T-helper 1 cell treated with Interleukin-12 subunit alpha and Interleukin-12 subunit beta and Interleukin-4 antibody, amounts not matched to agents 30 μg/mL and 1 μg/mL, for 36 hours (primary cell): ENCODE data around the gene SLAMF1.
"Not testable (repeated sequence)": the region's sequence is repeated elsewhere in the genome, so short reads cannot be mapped to it uniquely, and the experiment has no call there.

Source experiments
- H3K27ac Mint-ChIP-seq: one replicate; pipeline ENCODE4 v1.8.0; 2021; ENCODE audit warnings: mild to moderate bottlenecking, mixed read lengths
- H3K27me3 Mint-ChIP-seq: one replicate; pipeline ENCODE4 v1.8.0; 2021; ENCODE audit warnings: low read depth, mixed read lengths
- H3K36me3 Mint-ChIP-seq: one replicate; pipeline ENCODE4 v1.8.0; 2021; ENCODE audit warnings: low read depth, mixed read lengths
- H3K4me1 Mint-ChIP-seq: one replicate; pipeline ENCODE4 v1.8.0; 2021; ENCODE audit warnings: low read depth, mixed read lengths
- H3K4me3 Mint-ChIP-seq: one replicate; pipeline ENCODE4 v1.8.0; 2021; ENCODE audit warnings: mild to moderate bottlenecking, moderate library complexity, mixed read lengths
- H3K9me3 Mint-ChIP-seq: one replicate; pipeline ENCODE4 v1.8.0; 2021; ENCODE audit warnings: mixed read lengths

SLAMF1 gene

DNA sequence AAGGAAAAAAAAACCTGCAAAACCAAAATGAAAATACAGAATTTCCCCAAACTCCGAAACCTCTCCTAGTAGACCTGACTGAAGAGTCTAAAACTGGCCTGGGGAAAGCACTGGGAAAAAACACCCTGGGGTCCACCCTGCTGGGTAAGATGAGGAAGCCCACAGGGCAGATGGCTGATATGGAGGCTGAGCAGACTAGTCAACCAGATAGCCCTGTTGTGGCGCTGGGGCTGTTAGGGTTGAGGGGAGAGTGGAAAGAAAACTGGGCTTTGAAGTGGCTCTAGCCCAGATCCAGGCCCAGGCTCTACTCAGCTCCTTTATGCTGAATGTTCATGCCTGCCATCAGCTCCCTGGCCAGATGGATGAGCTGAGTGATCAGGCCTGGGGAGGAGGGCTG, 6.8 kb upstream of the SLAMF1 start:
- Mint-ChIP-seq H3K4me1 (peaks cover 67% of the 10 kb centered on the region), H3K9me3 (no peaks in the 10 kb centered on the region), H3K36me3 (peaks cover 23% of the 10 kb centered on the region), H3K27me3 (no peaks in the 10 kb centered on the region), H3K4me3 (no peak overlapping the region), H3K27ac (no peak overlapping the region)

- Mint-ChIP-seq H3K27me3 (no peaks in the 10 kb centered on the region), H3K27ac (peak overlapping the region; percentile 66), H3K9me3 (no peaks in the 10 kb centered on the region)
These were observed 6.2 kb upstream of the SLAMF1 start for GRCh38 chr1:160652924-160653619.

DNA sequence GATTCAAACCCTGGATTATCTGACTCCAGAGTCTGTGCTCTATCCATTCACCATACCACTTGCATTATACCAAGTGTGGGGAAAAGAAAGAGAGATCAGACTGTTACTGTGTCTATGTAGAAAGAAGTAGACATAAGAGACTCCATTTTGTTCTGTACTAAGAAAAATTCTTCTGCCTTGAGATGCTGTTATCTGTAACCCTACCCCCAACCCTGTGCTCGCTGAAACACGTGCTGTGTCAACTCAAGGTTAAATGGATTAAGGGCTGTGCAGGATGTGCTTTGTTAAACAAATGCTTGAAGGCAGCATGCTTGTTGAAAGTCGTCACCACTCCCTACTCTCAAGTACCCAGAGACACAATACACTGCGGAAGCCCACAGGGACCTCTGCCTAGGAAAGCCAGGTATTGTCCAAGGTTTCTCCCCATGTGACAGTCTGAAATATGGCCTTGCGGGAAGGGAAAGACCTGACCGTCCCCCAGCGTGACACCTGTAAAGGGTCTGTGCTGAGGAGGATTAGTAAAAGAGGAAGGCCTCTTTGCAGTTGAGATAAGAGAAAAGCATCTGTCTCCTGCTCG, 5.3 kb upstream of the SLAMF1 start:
- Mint-ChIP-seq H3K27ac (peak overlapping the region; percentile 61), H3K36me3 (peaks cover 25% of the 10 kb centered on the region), H3K4me1 (peaks cover 66% of the 10 kb centered on the region)
- not testable (repeated sequence) for H3K4me3 Mint-ChIP-seq, H3K9me3 Mint-ChIP-seq, H3K27me3 Mint-ChIP-seq

More at GRCh38 chr1:160652924-160653619, 6.2 kb upstream of the SLAMF1 start:
- H3K4me3 Mint-ChIP-seq = no peak overlapping the region
- H3K36me3 Mint-ChIP-seq = peaks cover 23% of the 10 kb centered on the region
- H3K4me1 Mint-ChIP-seq = peaks cover 69% of the 10 kb centered on the region

- no peak overlapping the region for H3K27ac Mint-ChIP-seq
- H3K4me1 Mint-ChIP-seq = peaks cover 63% of the 10 kb centered on the region
- no peak overlapping the region for H3K4me3 Mint-ChIP-seq
- no peaks in the 10 kb centered on the region for H3K9me3 Mint-ChIP-seq
- no peaks in the 10 kb centered on the region for H3K27me3 Mint-ChIP-seq
- H3K36me3 Mint-ChIP-seq = peaks cover 27% of the 10 kb centered on the region
These were observed 4.7 kb upstream of the SLAMF1 start for GRCh38 chr1:160651433-160652064.

DNA sequence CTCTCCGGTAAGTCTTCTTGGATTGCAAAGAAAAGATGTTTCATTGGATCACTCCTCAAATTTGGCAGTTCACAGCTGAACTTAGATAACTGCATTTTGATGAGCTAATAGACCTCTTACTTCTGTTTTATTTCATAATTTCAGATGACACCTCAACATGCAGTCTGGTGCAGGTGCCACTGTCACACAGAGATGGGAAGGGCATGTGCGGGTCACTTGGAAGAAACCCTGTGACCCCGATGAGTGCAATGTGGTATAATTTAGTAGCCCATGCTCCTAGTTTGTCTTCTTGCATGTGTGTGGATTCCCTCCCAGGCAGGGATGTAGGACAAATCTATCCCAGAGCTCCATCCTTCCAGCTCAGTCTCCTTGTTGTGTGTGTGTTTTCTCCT, 481 bp upstream of the SLAMF1 start:
- H3K9me3 Mint-ChIP-seq = no peaks in the 10 kb centered on the region
- H3K36me3 Mint-ChIP-seq = peaks cover 59% of the 10 kb centered on the region

DNA sequence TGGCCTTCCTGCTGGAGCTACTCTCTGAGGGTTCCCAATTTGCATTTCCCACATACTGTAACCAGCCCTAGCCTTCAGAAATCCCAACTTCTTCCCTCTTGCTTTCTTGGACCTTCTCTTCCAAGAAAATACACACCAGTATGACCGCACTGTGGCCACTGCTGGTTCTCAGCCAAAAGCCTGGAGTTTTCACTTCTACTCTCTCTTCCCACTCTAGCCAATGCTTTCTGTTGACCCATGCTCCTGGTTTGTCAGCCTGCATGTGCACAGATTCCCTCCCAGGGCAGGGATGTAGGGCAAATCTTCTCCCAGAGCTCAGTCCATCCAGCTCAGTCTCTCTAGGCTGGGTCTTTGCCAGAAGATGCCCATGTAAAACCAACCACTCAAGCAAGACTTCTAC, 664 bp downstream of the SLAMF1 start:
- peak overlapping the region; percentile 95 for H3K4me3 Mint-ChIP-seq
- H3K9me3 Mint-ChIP-seq = no peaks in the 10 kb centered on the region
- no peaks in the 10 kb centered on the region for H3K27me3 Mint-ChIP-seq
- H3K36me3 Mint-ChIP-seq = peaks cover 66% of the 10 kb centered on the region
- peaks cover 58% of the 10 kb centered on the region for H3K4me1 Mint-ChIP-seq
- H3K27ac Mint-ChIP-seq = peak overlapping the region; percentile 93

More for the DNA sequence above, 481 bp upstream of the SLAMF1 start:
- Mint-ChIP-seq H3K27me3 (no peaks in the 10 kb centered on the region), H3K4me1 (peaks cover 61% of the 10 kb centered on the region), H3K4me3 (peak overlapping the region; percentile 95), H3K27ac (peak overlapping the region; percentile 93)

DNA sequence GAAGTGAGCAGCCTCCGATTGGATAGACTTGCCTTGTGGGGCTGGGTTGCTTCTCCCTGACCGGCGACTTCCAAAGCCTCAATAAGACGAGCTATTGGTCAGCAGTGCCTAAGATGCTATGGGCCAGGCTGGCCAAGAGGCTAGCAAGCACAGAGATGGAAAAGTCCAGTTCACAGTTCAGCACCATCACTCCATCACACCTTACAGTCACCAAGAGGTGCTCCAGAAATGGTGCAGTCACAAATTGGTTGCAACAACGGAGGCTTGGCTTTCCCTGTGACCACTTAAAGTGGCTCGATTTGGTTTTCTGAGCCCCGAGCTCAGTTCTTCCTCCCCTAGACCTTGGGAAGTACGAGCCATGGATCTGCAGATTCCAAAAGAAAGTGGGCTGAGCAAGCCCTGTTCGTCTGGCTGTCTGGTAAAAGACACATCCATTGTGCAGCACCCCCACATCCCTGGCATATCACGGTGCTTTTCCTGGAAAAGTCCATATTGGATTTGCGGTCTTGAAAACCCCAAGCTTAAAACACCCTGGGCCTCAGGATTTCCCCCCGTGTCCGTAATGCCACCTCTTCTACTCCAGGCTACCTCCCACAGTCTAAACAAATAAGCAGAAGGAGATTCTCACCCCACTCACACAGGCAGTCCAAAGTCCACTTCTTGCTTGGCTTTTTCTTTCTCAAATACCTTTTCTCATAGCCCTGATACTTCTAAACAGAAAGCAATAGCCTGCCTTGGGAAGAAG, 1.3 kb downstream of the SLAMF1 start:
- H3K4me1 Mint-ChIP-seq = peaks cover 57% of the 10 kb centered on the region
- peak overlapping the region; percentile 95 for H3K4me3 Mint-ChIP-seq
- H3K27me3 Mint-ChIP-seq = no peaks in the 10 kb centered on the region
- H3K36me3 Mint-ChIP-seq = peaks cover 64% of the 10 kb centered on the region
- peak overlapping the region; percentile 93 for H3K27ac Mint-ChIP-seq
- no peaks in the 10 kb centered on the region for H3K9me3 Mint-ChIP-seq

DNA sequence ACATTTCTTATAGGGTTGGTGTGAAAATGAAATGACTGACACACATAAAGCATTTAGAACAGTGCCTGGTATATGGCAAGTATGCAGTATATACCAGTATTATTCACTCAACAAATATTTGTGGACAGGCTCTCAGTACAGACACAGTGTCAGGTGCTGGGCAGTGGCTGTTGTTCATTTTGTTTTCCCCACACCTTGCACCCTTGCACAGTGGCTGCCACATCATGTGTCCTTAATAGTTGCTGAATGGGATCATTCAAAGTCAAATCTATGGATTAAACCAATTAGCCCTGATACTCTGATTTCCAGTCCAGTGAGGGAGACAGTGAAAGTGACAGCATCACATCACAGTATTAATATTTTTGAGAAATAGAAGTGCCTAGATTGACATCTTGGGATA, 2.4 kb downstream of the SLAMF1 start:
- peak overlapping the region; percentile 93 for H3K27ac Mint-ChIP-seq
- H3K4me3 Mint-ChIP-seq = peak overlapping the region; percentile 95
- H3K36me3 Mint-ChIP-seq = peaks cover 66% of the 10 kb centered on the region
- no peaks in the 10 kb centered on the region for H3K9me3 Mint-ChIP-seq
- no peaks in the 10 kb centered on the region for H3K27me3 Mint-ChIP-seq
- peaks cover 63% of the 10 kb centered on the region for H3K4me1 Mint-ChIP-seq

- Mint-ChIP-seq H3K4me3 (peak overlapping the region; percentile 95), H3K4me1 (peaks cover 64% of the 10 kb centered on the region), H3K36me3 (peaks cover 73% of the 10 kb centered on the region)
These were observed 3.7 kb downstream of the SLAMF1 start for GRCh38 chr1:160643138-160643537.

GRCh38 chr1:160642281-160642644, 4.6 kb downstream of the SLAMF1 start:
- peaks cover 66% of the 10 kb centered on the region for H3K4me1 Mint-ChIP-seq
- H3K9me3 Mint-ChIP-seq = no peaks in the 10 kb centered on the region
- no peaks in the 10 kb centered on the region for H3K27me3 Mint-ChIP-seq
- peak overlapping the region; percentile 95 for H3K4me3 Mint-ChIP-seq
- H3K27ac Mint-ChIP-seq = peak overlapping the region; percentile 93
- peaks cover 80% of the 10 kb centered on the region for H3K36me3 Mint-ChIP-seq

More at GRCh38 chr1:160643138-160643537, 3.7 kb downstream of the SLAMF1 start:
- Mint-ChIP-seq H3K9me3 (no peaks in the 10 kb centered on the region), H3K27me3 (no peaks in the 10 kb centered on the region), H3K27ac (peak overlapping the region; percentile 93)

DNA sequence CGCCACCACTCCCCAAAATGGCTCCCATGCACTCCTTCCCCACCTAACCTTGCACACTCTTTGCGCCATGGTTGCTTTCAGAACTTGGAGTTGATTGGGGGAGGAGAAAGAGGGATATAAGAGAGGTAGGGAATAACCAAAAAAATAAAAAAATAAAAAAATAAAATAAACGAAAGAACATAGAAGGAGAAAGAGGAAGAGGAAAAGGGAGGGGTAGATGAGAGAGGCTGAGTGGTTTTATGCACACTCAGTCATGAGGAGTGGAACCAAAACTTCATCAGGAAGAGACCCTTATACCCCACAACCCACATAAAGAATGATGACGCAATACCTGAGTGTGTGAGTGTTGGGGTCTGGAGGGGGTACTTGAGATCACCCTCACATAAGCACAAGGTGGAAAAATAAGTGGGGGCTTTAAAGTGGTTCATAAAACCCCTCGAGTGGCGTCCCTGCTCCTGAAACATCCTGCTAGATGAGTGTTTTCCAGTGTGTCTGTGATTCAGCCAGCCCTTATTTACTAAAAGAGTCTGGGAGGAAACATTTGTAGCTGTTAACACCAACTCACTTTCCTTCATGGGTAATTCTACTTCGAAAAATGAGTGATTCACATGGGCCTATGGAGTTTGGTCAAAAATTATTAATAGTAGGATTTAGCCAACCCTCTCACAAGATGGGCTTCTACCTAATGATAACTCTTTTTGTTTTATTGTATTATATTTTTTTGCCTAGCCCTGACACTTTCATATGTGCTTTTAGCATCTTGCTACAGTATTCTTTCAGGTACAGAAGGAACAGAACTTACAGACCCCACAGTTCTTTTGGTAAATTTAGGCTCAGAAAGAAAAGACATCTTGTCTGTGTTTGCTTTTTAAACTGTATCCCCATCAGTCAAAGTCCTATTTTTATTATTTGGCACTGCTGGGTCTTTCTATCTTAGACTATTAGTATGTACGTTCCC, 5.2 kb downstream of the SLAMF1 start:
- peak overlapping the region; percentile 95 for H3K4me3 Mint-ChIP-seq
- peaks cover 82% of the 10 kb centered on the region for H3K36me3 Mint-ChIP-seq
- H3K9me3 Mint-ChIP-seq = no peaks in the 10 kb centered on the region
- peaks cover 71% of the 10 kb centered on the region for H3K4me1 Mint-ChIP-seq
- H3K27ac Mint-ChIP-seq = peak overlapping the region; percentile 93
- H3K27me3 Mint-ChIP-seq = no peaks in the 10 kb centered on the region

- Mint-ChIP-seq H3K36me3 (peaks cover 81% of the 10 kb centered on the region), H3K4me3 (peak overlapping the region; percentile 95), H3K27ac (peak overlapping the region; percentile 93), H3K9me3 (no peaks in the 10 kb centered on the region), H3K4me1 (peaks cover 79% of the 10 kb centered on the region), H3K27me3 (no peaks in the 10 kb centered on the region)
These were observed 6.3 kb downstream of the SLAMF1 start for GRCh38 chr1:160640359-160641123.

GRCh38 chr1:160639652-160640051, 7.2 kb downstream of the SLAMF1 start:
- Mint-ChIP-seq H3K9me3 (no peaks in the 10 kb centered on the region), H3K36me3 (peaks cover 79% of the 10 kb centered on the region), H3K4me1 (peaks cover 81% of the 10 kb centered on the region), H3K27ac (peak overlapping the region; percentile 95), H3K4me3 (peak overlapping the region; percentile 76), H3K27me3 (no peaks in the 10 kb centered on the region)
